Uterus (tissue), 4 donors: ENCODE results near the gene OSBPL1A. TPM values are rescaled to one million over a fixed set of nuclear protein-coding genes. Genes with fewer than 3 reads are reported as not detected.

Source experiments
- DNase-seq, 2 donors: peaks; one replicate each; pipeline ENCODE4 v3.0.0-alpha.2; 2019 to 2020
- H3K27ac ChIP-seq, 2 donors: fragments of 200-600 bp; sonication (generic); 1 replicate in 1 of 2; 2 replicates in 1 of 2; pipeline ENCODE4 v1.5.1; 2016 to 2018
- H3K27me3 ChIP-seq, 2 donors: fragments of 200-600 bp; sonication (generic); one replicate each; pipeline ENCODE4 v1.5.1; 2018 to 2019; ENCODE audit warnings: control low read depth in 1 of 2
- H3K36me3 ChIP-seq, 2 donors: fragments of 200-600 bp; sonication (generic); one replicate each; pipeline ENCODE4 v1.5.1; 2019; ENCODE audit warnings: control low read depth in 1 of 2
- H3K4me1 ChIP-seq, 2 donors: fragments of 200-600 bp; sonication (generic); one replicate each; pipeline ENCODE4 v1.5.1; 2018 to 2019; ENCODE audit warnings: control low read depth in 1 of 2
- H3K4me3 ChIP-seq, 2 donors: fragments of 200-600 bp; sonication (generic); 1 replicate in 1 of 2; 2 replicates in 1 of 2; pipeline ENCODE4 v1.5.1; 2018 to 2019; ENCODE audit warnings: mild to moderate bottlenecking in 1 of 2
- H3K9me3 ChIP-seq, 2 donors: fragments of 200-600 bp; sonication (generic); one replicate each; pipeline ENCODE4 v1.5.1; 2019; ENCODE audit warnings: control low read depth in 1 of 2
- POLR2A ChIP-seq, 2 donors: fragments of 450-650 bp; IDR thresholded peaks; one replicate each; pipeline ENCODE4 v1.6.1; 2016; ENCODE audit warnings: antibody characterized with exemption in 2 of 2, mild to moderate bottlenecking in 1 of 2, moderate library complexity in 1 of 2
- intact Hi-C: fragments of 100-400 bp; cut with DNase I; formaldehyde crosslinking; loops from one replicate; pipeline ENCODE4 v1.15.1; 2023; ENCODE audit warnings: low total_unique reads
- total RNA-seq, 4 donors: library from RNA; depleted of rRNA in 3 of 4; stranded (reverse); fragments of >200 nt in 3 of 4; gene quantifications; one replicate each; pipeline versions ENCODE4 v1.1.0 to v1.2.4, GENCODE V29; 2014 to 2023
- TF ChIP-seq, protein P1 (sequence below), 4 experiments: fragments of 200-600 bp in 2 of 4; fragments of 450-650 bp in 2 of 4; sonication (generic) in 2 of 4; IDR thresholded peaks; one replicate each; pipeline ENCODE4 v1.5.1; 2016 to 2019; ENCODE audit warnings: antibody characterized with exemption in 4 of 4, mild to moderate bottlenecking in 2 of 4, moderate library complexity in 1 of 4
- donor health status: DM: yes; HTN: yes; CAD: no.

OSBPL1A gene
- total RNA-seq, 4 donors from 2014 or later = 49.4 to 72.4 (median 62.5) TPM

DNA sequence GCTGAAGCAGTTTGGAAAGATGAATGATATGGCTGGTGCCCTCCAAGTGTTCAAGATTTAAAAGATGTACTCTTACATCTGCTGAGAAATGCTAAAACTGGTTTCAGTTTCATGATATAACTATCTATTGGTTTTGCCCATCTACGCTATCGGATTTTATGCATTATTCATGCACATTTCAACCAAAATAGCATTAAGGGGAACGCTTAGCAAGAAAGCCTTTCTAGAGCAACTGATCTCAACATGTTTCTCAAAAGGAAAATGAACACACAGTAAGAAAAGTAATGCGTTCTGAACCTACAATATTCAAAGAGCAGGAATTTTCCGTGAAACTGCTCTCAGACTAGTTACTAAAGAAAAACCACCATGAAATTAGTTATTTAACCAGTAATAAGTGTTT is 164.8 kb downstream of the OSBPL1A start:
- peaks cover 0 to 7% of the 10 kb centered on the region in 2 donors for H3K4me1 ChIP-seq
- peak overlapping the region; percentile 59 to 87 for H3K27ac ChIP-seq

DNA sequence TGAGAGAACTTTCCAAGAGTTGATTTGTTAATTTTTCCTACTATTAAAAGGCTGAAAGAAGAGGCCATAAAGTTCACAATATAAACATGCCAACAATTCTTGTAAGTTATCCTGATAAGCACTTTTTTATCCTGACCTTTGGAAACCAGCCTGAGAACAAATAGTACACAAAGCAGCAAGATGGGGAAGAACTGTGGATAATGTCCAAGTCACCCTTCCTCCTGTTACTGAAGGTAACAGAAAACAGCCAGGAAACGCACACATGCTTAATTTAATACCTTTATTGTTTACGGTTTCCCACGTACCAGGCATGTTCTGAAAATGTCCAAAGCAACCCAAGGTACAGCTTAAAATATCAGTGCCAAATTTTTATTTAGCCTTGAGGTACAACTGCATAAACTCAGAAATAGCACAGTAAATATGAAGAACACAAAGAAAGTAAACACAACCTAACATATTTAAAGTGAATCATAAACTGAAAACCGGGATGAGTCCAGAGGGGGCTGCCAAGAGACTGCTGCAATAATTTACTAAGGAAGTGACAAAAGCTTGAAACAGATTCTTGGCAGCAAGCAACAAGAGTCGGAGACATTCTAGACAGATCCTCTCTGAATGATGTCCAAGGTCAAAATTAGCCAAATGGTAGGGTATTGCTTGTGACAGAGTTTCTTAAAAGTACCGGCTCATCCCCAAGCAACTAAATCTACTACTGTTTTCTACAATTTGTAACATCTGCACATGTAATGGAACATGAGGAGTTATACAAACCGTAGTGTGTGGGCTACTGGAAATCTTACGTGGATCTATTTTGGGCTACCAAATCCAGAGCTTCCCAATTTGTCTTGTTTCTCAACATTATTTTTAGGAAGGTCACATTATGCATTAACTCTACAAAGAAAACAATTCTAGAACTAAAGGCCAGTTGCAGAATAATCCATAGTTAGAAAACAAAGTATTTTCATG is 165.6 kb downstream of the OSBPL1A start:
- DNase-seq = peak; percentile 34 to 68
- H3K27me3 ChIP-seq = no peaks in the 10 kb centered on the region
- H3K4me3 ChIP-seq = no peak overlapping the region
- H3K27ac ChIP-seq = peak overlapping the region; percentile 59 to 87
- peaks cover 0 to 7% of the 10 kb centered on the region in 2 donors for H3K4me1 ChIP-seq
- H3K36me3 ChIP-seq = no peaks in the 10 kb centered on the region
- intact Hi-C loops = no loop called here
- no peak for TF ChIP-seq POLR2A (IDR thresholded peaks at IDR 0.05)
- TF ChIP-seq, protein P1, sequence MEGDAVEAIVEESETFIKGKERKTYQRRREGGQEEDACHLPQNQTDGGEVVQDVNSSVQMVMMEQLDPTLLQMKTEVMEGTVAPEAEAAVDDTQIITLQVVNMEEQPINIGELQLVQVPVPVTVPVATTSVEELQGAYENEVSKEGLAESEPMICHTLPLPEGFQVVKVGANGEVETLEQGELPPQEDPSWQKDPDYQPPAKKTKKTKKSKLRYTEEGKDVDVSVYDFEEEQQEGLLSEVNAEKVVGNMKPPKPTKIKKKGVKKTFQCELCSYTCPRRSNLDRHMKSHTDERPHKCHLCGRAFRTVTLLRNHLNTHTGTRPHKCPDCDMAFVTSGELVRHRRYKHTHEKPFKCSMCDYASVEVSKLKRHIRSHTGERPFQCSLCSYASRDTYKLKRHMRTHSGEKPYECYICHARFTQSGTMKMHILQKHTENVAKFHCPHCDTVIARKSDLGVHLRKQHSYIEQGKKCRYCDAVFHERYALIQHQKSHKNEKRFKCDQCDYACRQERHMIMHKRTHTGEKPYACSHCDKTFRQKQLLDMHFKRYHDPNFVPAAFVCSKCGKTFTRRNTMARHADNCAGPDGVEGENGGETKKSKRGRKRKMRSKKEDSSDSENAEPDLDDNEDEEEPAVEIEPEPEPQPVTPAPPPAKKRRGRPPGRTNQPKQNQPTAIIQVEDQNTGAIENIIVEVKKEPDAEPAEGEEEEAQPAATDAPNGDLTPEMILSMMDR (IDR thresholded peaks at IDR 0.05) = peak in 1 of 4 experiments; percentile 8
- H3K9me3 ChIP-seq = no peaks in the 10 kb centered on the region

More for the DNA sequence above, 164.8 kb downstream of the OSBPL1A start:
- no peak for TF ChIP-seq POLR2A (IDR thresholded peaks at IDR 0.05)
- TF ChIP-seq, protein P1 (IDR thresholded peaks at IDR 0.05) = no peak
- H3K9me3 ChIP-seq = no peaks in the 10 kb centered on the region
- intact Hi-C loops = no loop called here
- no peak for DNase-seq
- no peak overlapping the region for H3K4me3 ChIP-seq
- no peaks in the 10 kb centered on the region for H3K27me3 ChIP-seq
- H3K36me3 ChIP-seq = no peaks in the 10 kb centered on the region

DNA sequence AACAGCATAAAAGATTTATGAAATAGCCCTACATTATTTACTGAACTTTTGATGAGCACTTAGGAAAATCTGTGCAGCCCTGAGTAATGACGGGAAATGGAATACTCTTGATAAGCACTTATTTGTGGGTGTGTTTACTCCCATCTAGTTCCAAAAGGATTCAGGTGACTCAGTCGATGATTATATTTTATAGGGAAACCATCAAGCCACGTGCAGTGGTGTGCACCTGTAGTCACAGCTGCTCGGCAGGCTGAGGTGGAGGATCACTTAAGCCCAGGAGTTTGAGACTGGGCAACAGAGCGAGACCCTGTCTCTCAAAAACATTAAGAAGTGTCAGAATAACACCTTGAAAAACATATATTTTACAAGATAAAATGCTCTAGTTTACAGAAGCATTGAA is 166.9 kb downstream of the OSBPL1A start:
- H3K27me3 ChIP-seq = no peaks in the 10 kb centered on the region
- H3K4me3 ChIP-seq = no peak overlapping the region
- intact Hi-C loops = no loop called here
- H3K9me3 ChIP-seq = no peaks in the 10 kb centered on the region
- DNase-seq = no peak
- H3K4me1 ChIP-seq = peaks cover 0 to 7% of the 10 kb centered on the region in 2 donors
- H3K27ac ChIP-seq = peak overlapping the region; percentile 59 to 87
- no peaks in the 10 kb centered on the region for H3K36me3 ChIP-seq
- TF ChIP-seq POLR2A (IDR thresholded peaks at IDR 0.05) = no peak
- TF ChIP-seq, protein P1 (IDR thresholded peaks at IDR 0.05) = no peak

DNA sequence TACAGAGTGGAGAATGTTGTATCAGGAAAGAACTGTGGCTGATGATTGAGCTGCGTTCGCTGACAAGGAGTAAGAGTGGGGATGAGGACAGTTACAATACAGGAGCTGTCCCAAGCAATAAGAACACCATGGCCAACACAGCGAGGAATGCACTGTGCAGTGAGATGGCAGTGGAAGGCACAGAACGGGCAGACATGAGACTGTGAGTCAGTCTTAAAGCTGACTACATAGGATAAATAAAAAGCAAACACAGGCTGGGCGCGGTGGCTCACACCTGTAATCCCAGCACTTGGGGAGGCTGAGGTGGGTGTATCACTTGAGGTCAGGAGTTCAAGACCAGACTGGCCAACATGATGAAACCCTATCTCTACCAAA is 169.0 kb downstream of the OSBPL1A start:
- peaks cover 0 to 7% of the 10 kb centered on the region in 2 donors for H3K4me1 ChIP-seq
- H3K27ac ChIP-seq = no peak overlapping the region
- no peaks in the 10 kb centered on the region for H3K27me3 ChIP-seq
- intact Hi-C loops = no loop called here
- no peak for TF ChIP-seq POLR2A (IDR thresholded peaks at IDR 0.05)
- TF ChIP-seq, protein P1 (IDR thresholded peaks at IDR 0.05) = no peak
- H3K4me3 ChIP-seq = no peak overlapping the region
- H3K9me3 ChIP-seq = no peaks in the 10 kb centered on the region
- DNase-seq = no peak
- no peaks in the 10 kb centered on the region for H3K36me3 ChIP-seq

DNA sequence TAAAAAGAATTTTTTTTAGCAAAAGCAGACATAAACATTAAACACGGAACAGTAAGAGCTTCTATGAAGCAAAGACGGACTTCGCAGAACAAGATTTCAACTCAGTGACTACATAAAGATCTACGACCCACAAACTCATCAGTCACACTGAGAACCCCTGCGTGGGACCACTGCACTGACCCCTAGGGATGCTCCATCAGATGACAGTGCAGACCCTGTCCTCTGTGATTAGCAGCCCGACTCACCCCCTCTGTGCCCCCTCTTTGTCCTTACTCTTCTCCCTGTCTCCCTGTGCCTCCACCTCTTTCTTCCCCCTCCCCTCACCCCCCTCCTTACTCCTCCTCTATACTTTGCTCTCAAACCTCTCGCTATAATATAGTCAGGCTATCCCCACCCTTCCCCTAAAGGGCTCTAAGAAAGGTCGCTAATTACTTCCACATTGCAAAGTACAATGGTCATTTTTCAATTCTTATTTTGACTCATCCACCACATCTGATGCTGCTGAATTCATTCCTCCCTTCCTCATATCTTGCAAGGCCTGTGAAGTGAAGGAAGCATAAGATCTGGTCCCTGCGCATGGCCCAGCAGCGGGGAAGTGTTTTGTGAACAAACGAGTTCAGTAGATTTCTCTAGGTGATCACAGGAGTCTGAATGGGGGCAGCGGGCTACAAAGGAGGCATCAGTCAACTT is 169.5 kb downstream of the OSBPL1A start:
- no peak for DNase-seq
- Histone ChIP-seq H3K4me3 (no peak overlapping the region), H3K27me3 (no peaks in the 10 kb centered on the region), H3K36me3 (no peaks in the 10 kb centered on the region), H3K4me1 (peaks cover 0 to 6% of the 10 kb centered on the region in 2 donors), H3K9me3 (no peaks in the 10 kb centered on the region), H3K27ac (no peak overlapping the region)
- no peak for TF ChIP-seq POLR2A (IDR thresholded peaks at IDR 0.05)
- TF ChIP-seq, protein P1 (IDR thresholded peaks at IDR 0.05) = no peak
- intact Hi-C loops = no loop called here
